8988T (cell line): Measurements from ENCODE around the gene CD58.

Experiments used
- DNase-seq: peaks from one replicate; pipeline ENCODE4 v3.0.0; 2011

Gene CD58

GRCh38 chr1:116537040-116537831 lies 33.6 kb downstream of the CD58 start:
- DNase-seq = no peak

GRCh38 chr1:116534014-116534739 lies 36.6 kb downstream of the CD58 start:
- DNase-seq = no peak

GRCh38 chr1:116533429-116533820 lies 37.4 kb downstream of the CD58 start:
- no peak for DNase-seq

- DNase-seq = no peak
Observed at GRCh38 chr1:116532671-116533428, 38.0 kb downstream of the CD58 start.

- no peak for DNase-seq
Observed at GRCh38 chr1:116531917-116532316, 38.9 kb downstream of the CD58 start.

- no peak for DNase-seq
Observed at GRCh38 chr1:116529681-116530080, 41.1 kb downstream of the CD58 start.

GRCh38 chr1:116529199-116529631 lies 41.6 kb downstream of the CD58 start:
- DNase-seq = no peak

GRCh38 chr1:116528329-116529083 lies 42.3 kb downstream of the CD58 start:
- no peak for DNase-seq

GRCh38 chr1:116525440-116525839 lies 45.4 kb downstream of the CD58 start:
- no peak for DNase-seq

GRCh38 chr1:116521186-116521585 lies 49.6 kb downstream of the CD58 start:
- no peak for DNase-seq

- no peak for DNase-seq
Observed at GRCh38 chr1:116518400-116518799, 52.4 kb downstream of the CD58 start.

GRCh38 chr1:116516631-116517030 lies 54.2 kb downstream of the CD58 start:
- no peak for DNase-seq

- no peak for DNase-seq
Observed at GRCh38 chr1:116515702-116516101, 55.1 kb downstream of the CD58 start.

- no peak for DNase-seq
Observed at GRCh38 chr1:116514708-116515525, 55.9 kb downstream of the CD58 start.

GRCh38 chr1:116513956-116514355 lies 56.9 kb downstream of the CD58 start:
- no peak for DNase-seq

GRCh38 chr1:116511459-116512019 lies 59.3 kb downstream of the CD58 start:
- no peak for DNase-seq

- no peak for DNase-seq
Observed at GRCh38 chr1:116510361-116510760, 60.5 kb downstream of the CD58 start.

GRCh38 chr1:116508984-116509980 lies 61.5 kb downstream of the CD58 start:
- DNase-seq = no peak

- DNase-seq = no peak
Observed at GRCh38 chr1:116508085-116508983, 62.5 kb downstream of the CD58 start.
